Ureter (tissue), 1 donor: ENCODE data around the gene KIR2DL3. TPM values are rescaled to one million over a fixed set of nuclear protein-coding genes. Genes with fewer than 3 reads are reported as not detected.
"Not testable (repeated sequence)": the region's sequence is repeated elsewhere in the genome, so short reads cannot be mapped to it uniquely, and the experiment has no call there.

ENCODE experiments used
- DNase-seq: peaks from one replicate; pipeline ENCODE4 v3.0.0-alpha.2; 2020; ENCODE audit warnings: low spot score
- total RNA-seq: library from RNA; stranded (reverse); gene quantifications from one replicate; pipeline ENCODE4 v1.2.4, GENCODE V29; 2023
- donor health status: DM: yes; HTN: yes; CAD: no.

The KIR2DL3 gene
- not detected for total RNA-seq

- not testable (repeated sequence) for DNase-seq
Observed at GRCh38 chr19:54738306-54738705, at the start of gene KIR2DL3. Gene KIR2DL3 (plus strand): TSS chr19:54738513. CDS start chr19:54738546, 33 bp downstream.

GRCh38 chr19:54691582-54692297 lies 46.6 kb upstream of the KIR2DL3 start:
- no peak for DNase-seq

GRCh38 chr19:54692298-54692615 lies 46.1 kb upstream of the KIR2DL3 start:
- no peak for DNase-seq

GRCh38 chr19:54694648-54695047 lies 43.7 kb upstream of the KIR2DL3 start:
- no peak for DNase-seq

GRCh38 chr19:54696117-54696548 lies 42.2 kb upstream of the KIR2DL3 start:
- no peak for DNase-seq

- DNase-seq = no peak
Observed at GRCh38 chr19:54696766-54697165, 41.5 kb upstream of the KIR2DL3 start.

GRCh38 chr19:54697716-54698115 lies 40.6 kb upstream of the KIR2DL3 start:
- not testable (repeated sequence) for DNase-seq

GRCh38 chr19:54704928-54705327 lies 33.4 kb upstream of the KIR2DL3 start:
- no peak for DNase-seq

- no peak for DNase-seq
Observed at GRCh38 chr19:54707962-54708361, 30.4 kb upstream of the KIR2DL3 start.

- no peak for DNase-seq
Observed at GRCh38 chr19:54708781-54709180, 29.5 kb upstream of the KIR2DL3 start.

- no peak for DNase-seq
Observed at GRCh38 chr19:54709212-54709948, 28.9 kb upstream of the KIR2DL3 start.

GRCh38 chr19:54709956-54710355 lies 28.4 kb upstream of the KIR2DL3 start:
- not testable (repeated sequence) for DNase-seq

GRCh38 chr19:54724142-54724541 lies 14.2 kb upstream of the KIR2DL3 start, which contains the start of gene KIR3DL3:
Gene KIR3DL3 (plus strand): TSS chr19:54724442. CDS start chr19:54724497, 55 bp downstream.
- no peak for DNase-seq

- DNase-seq = no peak
Observed at GRCh38 chr19:54724644-54725043, 13.7 kb upstream of the KIR2DL3 start.

- no peak for DNase-seq
Observed at GRCh38 chr19:54725321-54725720, 13.0 kb upstream of the KIR2DL3 start.

GRCh38 chr19:54727562-54727961 lies 10.8 kb upstream of the KIR2DL3 start:
- no peak for DNase-seq

- no peak for DNase-seq
Observed at GRCh38 chr19:54728167-54728566, 10.1 kb upstream of the KIR2DL3 start.

- DNase-seq = no peak
Observed at GRCh38 chr19:54729416-54730188, 8.7 kb upstream of the KIR2DL3 start.

GRCh38 chr19:54731191-54731590 lies 7.1 kb upstream of the KIR2DL3 start:
- no peak for DNase-seq

- DNase-seq = no peak
Observed at GRCh38 chr19:54738715-54739114, 402 bp downstream of the KIR2DL3 start.

- no peak for DNase-seq
Observed at GRCh38 chr19:54739587-54740497, 1.5 kb downstream of the KIR2DL3 start.
